ENCODE data around the gene SMCO4.

SMCO4 gene

DNA sequence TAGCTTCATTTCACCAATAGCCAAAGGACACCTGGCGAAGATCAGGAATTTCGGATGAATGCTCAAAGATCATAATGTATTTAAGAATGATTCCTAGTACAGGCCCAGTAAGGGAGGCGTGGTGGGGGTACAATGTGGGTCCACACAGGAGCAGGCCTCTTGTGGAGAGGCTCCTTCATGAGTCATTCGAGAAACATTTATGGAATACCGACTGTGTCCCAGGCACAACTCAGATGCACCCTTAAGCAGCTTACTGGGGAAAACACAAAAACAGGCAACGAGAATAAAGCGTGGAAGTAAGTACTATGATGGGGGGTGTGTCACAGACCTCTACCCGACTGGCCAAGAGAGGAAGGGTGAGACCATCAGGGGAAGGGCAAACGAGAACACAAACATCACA, 44.5 kb downstream of the SMCO4 start:
- DNase-seq, result no peak

DNA sequence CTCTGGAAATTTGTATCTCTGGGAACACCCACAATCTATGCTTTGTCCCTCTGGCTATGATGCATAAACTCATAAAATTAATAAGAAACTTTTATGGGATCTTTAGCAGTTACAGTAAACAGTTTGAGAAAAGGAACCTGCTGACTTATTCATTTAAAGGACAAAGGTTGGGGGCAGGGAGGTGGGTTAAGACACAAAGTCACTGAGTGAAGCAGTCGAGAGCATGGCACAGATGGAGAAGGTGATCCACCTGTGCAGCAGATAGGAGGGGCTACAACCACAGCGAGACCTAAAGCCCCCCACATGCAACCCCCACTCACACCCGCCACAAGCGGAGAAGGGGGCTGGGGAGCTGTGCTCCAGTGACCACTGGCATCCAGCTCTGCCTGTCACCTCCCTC, 45.0 kb downstream of the SMCO4 start:
- no peak for DNase-seq

DNA sequence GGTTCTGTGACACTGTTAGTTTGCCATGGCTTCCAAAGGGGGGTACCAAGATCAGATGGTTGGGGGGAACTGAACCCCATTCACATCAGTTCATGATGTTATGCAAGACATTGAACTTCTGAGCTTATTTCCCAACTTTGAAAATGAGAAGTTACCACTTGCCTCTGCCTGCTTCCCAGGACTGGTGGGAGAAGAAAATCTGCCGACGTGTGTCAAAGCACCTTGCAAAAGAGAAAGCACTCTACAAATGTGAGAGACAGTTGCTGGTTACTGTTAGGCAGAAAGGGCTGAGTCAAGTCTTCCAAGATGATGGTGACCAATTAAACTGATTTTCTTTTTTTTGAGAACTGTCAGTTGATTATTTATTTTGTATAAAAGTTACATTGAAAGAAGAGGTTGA, 45.6 kb downstream of the SMCO4 start:
- no peak for DNase-seq

DNA sequence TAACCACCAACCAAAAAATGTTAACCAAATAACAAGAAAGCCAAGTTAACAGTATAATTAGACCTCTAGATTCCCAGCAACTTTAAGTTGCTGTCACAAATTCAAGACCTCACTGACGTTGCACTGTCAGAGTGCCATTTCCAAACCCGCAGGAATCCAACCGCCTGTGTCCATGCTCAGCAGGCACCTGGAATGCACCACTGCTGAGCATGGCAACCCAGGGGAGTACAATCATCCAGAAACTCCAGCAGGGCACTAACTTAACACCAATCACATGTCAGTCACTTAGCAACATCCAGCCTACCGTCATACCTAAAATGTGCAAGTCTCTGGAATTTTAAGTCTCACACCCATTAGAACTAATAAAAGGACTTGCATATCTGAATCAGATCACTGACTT, 48.8 kb downstream of the SMCO4 start:
- no peak for DNase-seq

DNA sequence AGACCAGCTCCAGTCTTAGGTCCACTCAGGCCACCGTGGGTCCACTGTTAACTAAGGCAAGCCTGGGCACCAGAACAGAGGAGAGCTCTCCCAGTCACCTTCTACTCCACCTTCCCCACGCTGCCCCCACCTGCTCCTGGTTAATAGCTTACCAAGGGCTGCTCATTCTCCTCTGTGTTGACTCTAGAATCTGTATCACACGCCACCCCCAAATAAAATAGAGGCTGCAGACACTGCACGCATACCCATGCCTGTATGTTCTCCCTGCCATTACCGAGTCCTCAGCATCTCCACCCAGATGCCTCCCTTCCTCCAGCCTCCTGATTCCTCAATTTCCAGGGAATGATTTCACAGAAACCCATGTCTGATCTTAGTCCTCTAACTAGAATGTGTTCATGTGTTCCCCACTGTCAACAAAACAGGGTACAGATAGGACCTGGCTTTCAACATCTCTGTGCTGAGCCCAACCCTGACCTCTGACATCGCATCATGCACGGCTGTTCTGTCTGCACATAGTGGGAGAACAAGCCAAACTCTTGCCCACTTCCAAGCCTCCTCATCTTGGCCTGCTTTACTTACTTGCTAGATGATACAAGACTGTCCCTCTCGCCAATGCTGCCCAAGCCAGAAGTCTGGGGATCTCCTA, 49.8 kb downstream of the SMCO4 start:
- no peak for DNase-seq

DNA sequence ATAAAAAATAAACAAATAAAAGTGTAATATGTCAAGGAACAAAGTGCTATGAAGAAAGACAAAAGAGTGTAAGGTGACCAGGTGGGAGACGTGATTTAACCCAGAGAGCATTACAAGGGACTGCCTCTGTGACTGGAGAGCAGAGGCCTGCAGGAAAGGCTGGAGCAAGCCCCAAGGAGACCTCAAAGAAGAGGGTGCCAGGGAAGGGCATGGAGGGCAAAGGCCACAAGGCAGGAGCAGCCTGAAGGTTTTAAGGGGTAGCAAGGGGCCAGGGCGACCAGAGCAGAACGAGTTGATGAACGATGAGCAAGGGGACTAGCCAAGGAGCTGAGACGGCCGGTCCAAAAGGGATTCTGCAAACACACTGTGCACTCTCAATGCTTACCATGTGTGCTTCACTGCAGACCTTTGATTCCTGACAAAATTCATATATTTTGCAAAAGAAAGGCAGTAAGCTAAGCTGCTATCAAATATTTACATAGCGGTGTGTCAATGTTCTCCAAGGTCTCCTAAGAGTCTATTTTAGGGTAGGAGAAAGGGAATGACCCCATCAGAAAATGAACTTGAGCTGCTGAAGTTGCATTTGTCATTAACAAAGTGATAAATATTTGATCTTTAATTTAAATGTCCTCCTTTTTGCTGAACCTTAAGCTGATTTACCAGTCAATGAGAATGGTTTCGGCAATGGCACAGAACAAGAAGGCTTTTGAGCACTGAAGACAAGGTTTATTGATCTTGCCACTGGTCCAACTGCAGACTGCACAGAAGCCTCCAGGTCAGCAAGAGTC, 50.5 kb downstream of the SMCO4 start:
- no peak for DNase-seq

DNA sequence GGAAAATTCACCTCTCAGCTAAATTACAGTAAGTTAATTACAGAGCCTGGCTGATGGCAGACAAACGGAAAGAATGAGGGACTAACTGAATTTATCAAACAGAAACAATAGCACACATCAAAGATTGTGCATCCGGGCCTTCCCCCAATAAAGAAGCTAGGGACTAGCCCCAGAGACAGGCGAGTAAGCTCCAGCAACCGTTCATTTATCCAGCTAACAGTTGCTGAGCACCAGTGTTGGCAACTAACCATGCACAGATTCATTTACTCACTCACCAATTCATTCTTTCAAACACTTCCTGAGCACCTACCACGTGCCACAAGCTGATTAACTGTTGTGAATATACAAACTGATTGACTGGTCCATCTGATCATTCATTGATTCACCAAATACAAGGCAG, 51.2 kb downstream of the SMCO4 start:
- DNase-seq, result no peak

DNA sequence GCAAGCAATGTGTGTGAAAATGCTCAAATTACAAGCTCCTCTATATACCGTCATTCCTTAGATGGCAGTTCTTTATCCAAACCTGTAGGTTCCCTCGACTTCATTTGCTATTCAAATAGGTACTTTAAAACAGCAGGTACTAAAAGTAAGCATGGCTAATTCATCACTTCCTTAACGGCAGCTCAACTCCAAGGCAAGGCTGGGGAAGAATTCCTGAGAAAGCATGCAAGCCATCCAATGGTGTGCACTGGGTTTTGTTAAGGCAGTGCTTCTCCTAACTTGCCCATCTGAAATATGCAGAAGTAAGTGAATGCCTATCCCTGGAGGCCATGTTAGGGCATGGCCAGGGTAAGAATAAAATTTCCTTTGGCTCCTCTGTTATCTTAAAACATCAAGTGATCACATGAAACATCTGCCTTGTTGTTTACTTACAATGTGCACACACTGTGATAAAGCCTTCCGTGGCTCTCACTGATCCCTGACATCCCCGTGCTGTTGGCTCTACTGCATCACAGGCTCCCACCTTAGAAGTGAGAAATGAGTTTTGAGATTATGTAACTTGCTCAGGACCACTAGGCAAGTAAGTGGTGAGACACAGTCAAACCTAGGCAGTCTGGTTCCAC, 52.1 kb downstream of the SMCO4 start:
- no peak for DNase-seq

DNA sequence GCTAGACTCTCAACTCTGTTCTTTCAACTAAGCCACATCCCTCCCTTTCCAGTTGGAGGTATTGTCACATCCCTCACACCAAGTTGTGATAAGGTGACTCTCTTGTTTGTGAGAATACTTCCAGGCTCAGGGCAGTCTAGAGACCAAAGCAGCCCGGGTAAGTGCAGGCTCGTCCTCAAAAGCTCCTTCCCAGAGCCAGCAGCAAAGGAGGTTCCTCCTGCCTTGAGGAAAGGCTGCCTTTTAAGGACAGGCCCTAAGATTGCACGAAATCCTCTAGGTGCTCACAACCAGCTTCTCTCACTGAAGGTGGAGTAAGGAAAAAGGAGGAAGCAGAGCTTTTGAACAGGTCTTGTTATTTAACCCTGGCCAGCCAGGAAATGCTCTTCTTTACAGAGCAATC, 53.4 kb downstream of the SMCO4 start:
- no peak for DNase-seq

DNA sequence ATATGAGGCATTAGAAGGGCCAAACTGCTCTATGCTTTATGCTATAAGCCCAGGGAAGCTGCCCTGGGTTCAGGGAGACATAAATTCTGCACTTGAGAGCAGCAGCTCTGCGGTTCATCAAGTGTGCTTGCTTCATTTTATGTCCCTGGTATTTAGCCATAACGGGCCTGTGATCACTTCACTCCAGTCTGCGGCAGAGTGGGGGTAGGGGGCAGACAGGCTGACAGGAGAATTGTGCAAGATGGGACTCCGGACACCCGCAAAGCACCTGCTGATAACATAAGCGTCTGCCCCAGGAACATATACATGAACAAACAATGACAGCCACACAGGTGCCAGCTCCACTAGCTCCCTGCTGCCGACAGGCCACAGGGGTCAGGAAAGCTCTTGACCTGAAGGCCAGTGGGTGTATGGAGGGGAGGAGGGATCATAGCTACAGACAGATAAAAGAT, 56.1 kb downstream of the SMCO4 start:
- DNase-seq, result no peak

DNA sequence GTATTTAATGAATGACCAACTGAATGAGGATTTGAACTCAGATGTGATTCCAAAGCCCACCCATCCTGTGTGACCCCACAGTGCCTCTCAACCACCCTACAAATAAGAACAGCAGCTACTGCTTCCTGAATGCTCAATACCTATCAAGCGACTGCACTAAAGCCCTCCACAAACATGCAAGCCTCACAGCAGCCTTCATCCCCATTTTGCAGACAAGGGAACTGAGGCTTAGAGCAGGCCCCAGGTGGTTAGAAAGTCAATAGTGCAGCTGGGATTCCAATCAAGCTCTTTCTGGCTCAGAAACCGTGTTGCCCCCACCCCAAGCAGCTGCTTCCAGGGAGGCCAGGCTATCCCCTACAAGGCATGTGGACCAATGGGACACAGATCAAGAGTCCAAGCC, 57.2 kb downstream of the SMCO4 start:
- no peak for DNase-seq

DNA sequence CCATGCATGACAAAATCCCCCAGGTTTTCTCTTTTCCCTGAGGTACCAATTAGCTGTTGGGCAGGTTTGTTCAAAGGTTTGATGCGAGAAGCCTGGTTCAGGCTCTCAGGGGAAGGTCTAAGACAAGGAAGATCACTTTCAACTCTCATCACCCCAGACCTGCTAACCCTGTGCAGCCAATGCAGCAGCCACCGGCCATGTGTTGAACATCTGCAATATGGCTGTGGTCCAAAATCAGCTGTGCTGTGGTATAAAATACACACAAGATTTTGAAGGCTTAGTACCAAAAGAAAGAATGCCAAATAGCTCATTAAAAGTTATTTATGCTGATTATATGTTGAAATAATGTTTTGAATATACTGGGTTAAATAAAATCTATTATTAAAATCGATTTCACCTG, 58.5 kb downstream of the SMCO4 start:
- no peak for DNase-seq

DNA sequence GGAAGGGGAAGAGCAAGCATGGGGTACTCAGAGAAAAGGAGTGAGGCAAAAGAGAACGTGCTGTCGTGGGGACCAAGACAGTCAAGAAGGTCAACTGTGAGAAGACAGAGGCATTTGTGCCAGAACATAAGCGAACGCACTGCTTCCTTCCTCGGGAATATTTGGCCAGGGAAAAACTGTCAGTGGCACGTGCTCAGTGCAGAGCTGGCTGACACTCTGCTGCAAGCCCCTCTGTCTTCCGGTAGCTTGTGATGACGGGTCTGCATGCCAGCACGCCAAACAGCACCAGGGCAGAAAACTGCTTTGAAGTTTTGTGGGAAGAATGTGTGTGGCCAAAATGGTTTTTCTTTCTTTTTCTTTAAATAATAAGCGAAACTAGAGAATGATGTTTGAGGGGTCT, 60.6 kb downstream of the SMCO4 start:
- no peak for DNase-seq

DNA sequence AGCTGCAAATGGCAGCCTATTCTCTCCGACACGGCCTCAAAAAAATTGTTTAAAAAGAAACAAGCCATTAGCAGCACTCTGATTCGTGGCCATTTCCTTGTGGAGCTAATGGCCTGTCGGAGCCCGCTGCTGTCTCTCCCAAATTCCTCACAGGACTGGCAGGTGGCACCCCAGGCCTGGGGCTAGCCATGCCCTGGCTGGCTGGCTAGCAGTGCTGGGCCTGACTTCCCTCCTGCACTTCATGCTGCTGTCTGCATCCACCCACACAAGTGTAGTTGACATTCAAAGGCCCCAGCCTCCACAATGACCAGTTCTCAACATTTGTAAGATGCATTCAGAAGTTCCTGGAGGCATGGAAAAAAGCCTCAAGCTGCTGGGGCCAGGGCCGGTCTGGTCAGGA, 61.5 kb downstream of the SMCO4 start:
- DNase-seq, result no peak

DNA sequence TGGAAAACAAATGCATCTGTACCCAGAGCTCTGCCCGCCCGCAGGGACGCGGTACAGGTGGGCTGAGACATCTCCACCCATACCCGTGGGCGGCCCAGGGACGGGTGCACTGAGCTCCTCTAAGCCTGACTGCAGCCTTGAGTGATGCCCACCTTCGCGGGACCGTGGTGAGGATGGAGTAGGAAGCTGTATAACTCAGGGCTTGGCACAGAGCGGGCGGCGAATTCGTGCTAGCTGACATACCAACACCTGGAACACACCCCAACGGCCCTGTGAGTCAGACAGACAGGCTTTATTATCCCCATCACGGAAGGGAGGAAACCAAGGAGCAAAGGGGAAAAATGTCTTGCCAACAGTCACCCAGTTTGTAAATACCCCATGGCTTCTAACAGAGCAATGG, 61.9 kb downstream of the SMCO4 start:
- no peak for DNase-seq

DNA sequence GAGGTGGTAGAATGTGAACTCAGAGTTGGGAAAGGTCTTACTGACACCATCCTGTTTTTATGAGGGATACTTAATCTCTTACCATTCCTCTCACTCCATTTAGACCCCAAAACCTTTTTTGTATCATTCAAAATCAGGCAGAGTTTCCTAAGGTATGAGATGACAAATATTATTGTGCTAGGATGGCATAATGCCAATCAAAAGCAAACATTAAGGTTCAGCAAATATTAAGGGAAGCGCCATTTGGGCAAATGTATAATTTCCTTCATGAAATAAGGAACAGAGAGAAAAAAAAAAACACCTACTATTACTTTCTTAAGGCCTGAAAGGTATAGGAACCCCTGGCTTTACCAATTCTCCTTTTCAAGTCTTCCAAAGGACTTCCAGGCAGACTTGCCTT, 62.4 kb downstream of the SMCO4 start:
- DNase-seq, result no peak

DNA sequence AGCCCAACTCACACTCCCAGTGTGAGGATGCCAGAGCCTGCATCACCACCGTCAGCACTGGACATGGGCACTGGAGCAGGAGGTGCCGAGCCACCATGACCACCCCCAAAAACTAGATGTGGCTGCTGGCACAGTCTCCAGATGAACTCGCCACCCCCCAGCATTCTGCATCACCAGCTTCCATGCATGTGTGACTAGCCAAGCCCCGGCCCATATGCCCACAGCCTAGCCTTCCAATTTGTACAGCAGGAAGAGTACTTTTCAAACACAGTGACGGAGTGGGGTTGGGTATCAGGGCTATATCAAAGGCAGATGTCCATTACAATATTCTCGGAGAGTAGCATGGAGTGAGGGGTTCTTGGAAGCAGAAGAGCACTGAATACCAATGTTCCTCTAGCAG, 62.9 kb downstream of the SMCO4 start:
- DNase-seq, result no peak

DNA sequence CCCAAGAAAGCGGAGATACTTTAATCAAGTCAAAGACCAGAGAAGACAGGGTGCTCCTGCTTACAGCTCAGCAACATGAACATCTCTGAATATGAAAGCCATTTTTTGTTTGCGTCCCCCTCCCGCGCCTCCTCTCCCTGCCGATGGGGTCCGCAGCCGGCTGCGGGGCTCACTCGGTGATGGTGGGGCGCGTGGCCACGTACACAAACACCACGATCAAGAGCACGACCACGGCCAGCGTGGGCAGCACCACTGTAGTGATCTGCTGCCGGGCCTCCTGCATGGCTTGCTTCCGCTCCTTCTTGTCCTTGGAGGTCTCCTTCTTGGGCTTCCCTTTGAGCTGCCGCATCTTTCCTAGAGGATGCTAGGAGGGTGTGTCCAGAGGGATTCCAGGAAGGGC, 64.3 kb downstream of the SMCO4 start:
- DNase-seq, result no peak

DNA sequence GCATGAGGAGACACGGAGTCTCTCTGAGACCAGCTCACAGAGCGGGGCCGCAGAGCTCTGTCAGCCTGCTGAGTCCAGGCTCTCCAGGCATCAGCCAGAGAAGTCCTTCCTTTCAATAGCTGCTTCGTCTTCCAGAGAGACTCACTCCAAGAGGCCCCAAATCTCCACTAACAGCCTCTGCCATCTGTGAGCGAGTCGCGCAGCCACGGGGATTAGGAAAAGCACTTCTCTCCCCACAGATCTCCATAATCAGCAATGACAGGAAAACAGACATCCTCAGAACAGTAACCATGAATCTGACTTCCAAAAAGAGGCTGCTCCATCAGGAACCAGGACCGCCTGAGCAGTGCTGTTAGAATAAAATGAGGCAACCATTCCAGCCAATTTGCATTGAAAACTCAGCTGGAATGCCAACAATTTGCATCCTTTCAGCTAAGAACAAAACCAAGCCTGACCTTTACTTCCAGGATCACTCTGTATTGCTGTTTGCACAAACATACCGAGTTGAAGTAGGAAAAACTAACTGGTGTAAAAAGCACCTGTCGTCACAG, 65.4 kb downstream of the SMCO4 start:
- no peak for DNase-seq

DNA sequence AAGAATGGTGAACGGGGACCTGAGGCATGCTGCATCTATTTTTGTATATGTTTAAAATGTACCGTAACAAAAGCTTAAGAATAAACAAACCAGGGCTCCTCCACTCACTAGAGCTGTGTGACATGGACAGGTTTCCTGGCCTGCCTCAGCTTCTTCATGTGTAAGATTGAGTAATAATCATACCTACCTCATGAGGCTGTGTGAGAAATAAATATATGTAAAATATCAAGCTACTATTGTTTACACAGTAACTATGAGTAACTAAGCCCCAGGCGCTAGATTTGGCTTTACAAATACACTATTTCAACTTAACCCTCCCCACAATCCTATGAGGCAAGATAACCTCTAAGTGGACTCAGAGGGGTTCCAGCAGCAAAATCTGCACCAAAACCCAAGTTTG, 66.4 kb downstream of the SMCO4 start:
- no peak for DNase-seq

DNA sequence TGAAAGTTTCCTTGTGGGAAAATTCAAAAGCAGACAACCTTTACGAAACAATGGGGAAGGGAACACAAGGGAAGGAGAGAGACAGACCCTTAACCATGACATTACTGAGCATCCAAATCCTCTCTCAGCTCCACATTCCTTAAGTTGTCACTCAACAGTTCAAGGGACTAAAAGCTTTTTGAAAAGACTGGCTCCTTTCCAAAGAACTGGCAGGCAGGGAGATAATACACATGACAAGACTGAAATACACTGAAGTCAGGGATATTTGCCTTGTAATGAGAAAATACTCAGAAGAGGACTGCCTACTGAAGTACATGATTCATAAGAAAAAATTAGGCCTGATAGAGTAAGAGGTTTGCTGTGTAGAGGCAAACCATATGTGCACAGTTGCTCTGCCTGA, 69.1 kb downstream of the SMCO4 start:
- no peak for DNase-seq

DNA sequence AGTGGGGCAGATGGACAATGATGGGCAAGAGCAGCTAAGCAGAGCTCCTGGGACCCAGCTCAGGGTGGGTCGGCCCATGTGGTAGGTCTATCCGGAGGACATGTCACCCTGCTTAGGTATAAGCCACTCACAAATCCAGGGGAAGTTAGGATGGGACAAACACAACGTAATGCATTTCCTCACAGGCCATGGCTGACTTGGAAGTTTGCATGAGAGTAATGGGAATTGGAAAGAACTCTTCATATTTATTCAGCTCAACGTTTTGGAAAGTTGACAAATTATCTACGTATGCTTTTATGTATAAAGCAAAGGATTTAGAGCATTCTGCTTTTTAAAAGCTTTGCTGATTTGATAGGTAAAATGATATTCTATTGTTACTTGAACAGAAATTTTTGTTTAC, 74.9 kb downstream of the SMCO4 start:
- DNase-seq, result no peak

DNA sequence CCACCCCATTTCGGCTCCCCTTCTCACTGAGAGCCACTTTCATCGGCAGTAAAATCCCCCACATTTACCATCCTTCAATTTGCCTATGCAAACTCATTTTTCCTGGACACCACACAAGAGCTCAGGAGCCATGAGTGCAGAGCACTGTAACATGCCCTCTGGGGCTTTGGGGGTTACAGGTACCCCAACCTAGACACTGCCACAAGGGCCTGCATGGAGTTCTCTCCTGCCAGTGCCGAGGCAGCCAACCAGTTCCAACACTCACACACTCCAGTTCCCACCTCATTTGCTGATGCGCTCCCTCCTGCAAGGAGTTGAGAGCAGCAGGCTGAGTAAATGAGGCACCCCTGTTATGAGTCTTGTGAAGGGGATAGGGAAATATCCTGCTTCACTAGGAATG, 76.1 kb downstream of the SMCO4 start:
- DNase-seq, result no peak

DNA sequence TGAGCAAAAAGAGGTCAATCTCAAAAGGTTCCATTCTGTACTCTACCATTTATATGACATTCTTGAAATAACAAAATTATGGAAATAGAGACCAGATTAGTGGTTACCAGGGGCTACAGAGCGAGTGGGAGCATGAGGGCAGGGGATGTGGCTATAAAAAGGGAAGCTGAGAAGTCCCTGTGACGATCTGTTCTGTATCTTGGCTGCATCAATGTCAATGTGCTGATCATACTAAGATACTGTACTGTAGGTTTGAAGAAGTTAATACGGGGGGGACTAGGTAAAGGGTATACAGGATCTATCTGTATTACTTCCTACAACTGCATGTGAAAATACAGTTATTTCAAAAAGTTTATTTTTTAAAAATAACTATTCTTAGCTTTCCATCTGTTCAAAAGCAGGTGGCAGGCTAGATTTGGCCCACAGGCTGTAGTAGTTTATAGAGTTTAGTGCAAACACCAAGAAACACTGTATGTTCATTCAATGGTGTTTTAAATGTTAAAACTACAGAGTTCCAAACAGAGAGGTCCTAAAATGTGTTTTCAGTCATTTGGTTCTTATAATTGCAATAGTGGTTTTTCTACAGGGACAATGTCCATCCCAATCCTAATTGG, 78.2 kb downstream of the SMCO4 start:
- DNase-seq, result no peak
